AML-193 (cell line): ENCODE measurements around the gene TTBK2.
"Not testable (repeated sequence)": the region's sequence is repeated elsewhere in the genome, so short reads cannot be mapped to it uniquely, and the experiment has no call there.

Experiments
- DNase-seq, 2 experiments: peaks; one replicate each; lab custom pipeline; 2025; lab: John Stamatoyannopoulos, UW

TTBK2 gene

GRCh38 chr15:42826251-42826890, 94.2 kb downstream of the TTBK2 start:
- no peak for DNase-seq

GRCh38 chr15:42825599-42825998, 95.0 kb downstream of the TTBK2 start:
- DNase-seq, result no peak

GRCh38 chr15:42820811-42821210, 99.8 kb downstream of the TTBK2 start:
- no peak for DNase-seq

GRCh38 chr15:42819786-42820185, 100.8 kb downstream of the TTBK2 start:
- no peak for DNase-seq

GRCh38 chr15:42811433-42811832, 109.1 kb downstream of the TTBK2 start:
- no peak for DNase-seq

GRCh38 chr15:42808913-42809312, 111.7 kb downstream of the TTBK2 start:
- no peak for DNase-seq

- DNase-seq, result no peak
Observed at GRCh38 chr15:42805266-42805665, 115.3 kb downstream of the TTBK2 start.

GRCh38 chr15:42804739-42805138, 115.8 kb downstream of the TTBK2 start:
- DNase-seq, result no peak

GRCh38 chr15:42803436-42803835, 117.1 kb downstream of the TTBK2 start:
- no peak for DNase-seq

GRCh38 chr15:42802168-42802567, 118.4 kb downstream of the TTBK2 start:
- no peak for DNase-seq

GRCh38 chr15:42800731-42801474, 119.7 kb downstream of the TTBK2 start:
- no peak for DNase-seq

- no peak for DNase-seq
Observed at GRCh38 chr15:42798802-42799201, 121.8 kb downstream of the TTBK2 start.

GRCh38 chr15:42796955-42797782, 123.4 kb downstream of the TTBK2 start:
- no peak for DNase-seq

- peak; percentile 48 to 71 for DNase-seq
Observed at GRCh38 chr15:42788725-42789124, 131.9 kb downstream of the TTBK2 start.

GRCh38 chr15:42786978-42787377, 133.6 kb downstream of the TTBK2 start:
- DNase-seq, result no peak

GRCh38 chr15:42785569-42785968, 135.0 kb downstream of the TTBK2 start:
- DNase-seq, result no peak

- DNase-seq, result no peak
Observed at GRCh38 chr15:42784705-42785104, 135.9 kb downstream of the TTBK2 start.

- DNase-seq, result no peak
Observed at GRCh38 chr15:42782716-42783115, 137.9 kb downstream of the TTBK2 start.

- no peak for DNase-seq
Observed at GRCh38 chr15:42775416-42775815, 145.2 kb downstream of the TTBK2 start.

- no peak for DNase-seq
Observed at GRCh38 chr15:42772901-42773300, 147.7 kb downstream of the TTBK2 start.

- DNase-seq, result no peak
Observed at GRCh38 chr15:42772144-42772543, 148.4 kb downstream of the TTBK2 start.

- DNase-seq, result not testable (repeated sequence)
Observed at GRCh38 chr15:42766109-42766508, 154.5 kb downstream of the TTBK2 start.
